Neuronal stem cell (in vitro differentiated cells): ENCODE data around the gene MUC5B.

Experiments
- DNase-seq: peaks from one replicate; pipeline ENCODE4 v3.0.0-alpha.2; 2013; ENCODE audit warnings: low spot score
- H2AFZ ChIP-seq: one replicate; pipeline ENCODE4 v1.6.1; 2013; ENCODE audit warnings: mild to moderate bottlenecking, low read length, inconsistent platforms
- H2AK5ac ChIP-seq: 2 replicates; pipeline ENCODE4 v1.6.1; 2013; ENCODE audit warnings: low read depth, mild to moderate bottlenecking, inconsistent platforms, low read length, moderate library complexity, mixed read lengths
- H2BK120ac ChIP-seq: 2 replicates; pipeline ENCODE4 v1.6.1; 2013; ENCODE audit warnings: low read depth, mild to moderate bottlenecking, inconsistent platforms, low read length, moderate library complexity, mixed read lengths
- H2BK12ac ChIP-seq: one replicate; pipeline ENCODE4 v1.6.1; 2013; ENCODE audit warnings: low read length, inconsistent platforms
- H2BK15ac ChIP-seq: 2 replicates; pipeline ENCODE4 v1.6.1; 2013; ENCODE audit warnings: mild to moderate bottlenecking, low read length, inconsistent platforms, mixed read lengths
- H2BK5ac ChIP-seq: one replicate; pipeline ENCODE4 v1.6.1; 2013; ENCODE audit warnings: inconsistent platforms, mild to moderate bottlenecking, low read length, moderate library complexity
- H3K14ac ChIP-seq: one replicate; pipeline ENCODE4 v1.6.1; 2013; ENCODE audit warnings: low read length, inconsistent platforms
- H3K18ac ChIP-seq: 2 replicates; pipeline ENCODE4 v1.6.1; 2013; ENCODE audit warnings: low read length, inconsistent platforms
- H3K23ac ChIP-seq: 2 replicates; pipeline ENCODE4 v1.6.1; 2013; ENCODE audit warnings: low read depth, mild to moderate bottlenecking, mixed read lengths, low read length, inconsistent platforms; ENCODE audit not compliant: poor library complexity
- H3K27ac ChIP-seq: replicated peaks from 3 replicates; pipeline ENCODE4 v1.5.1; 2013; ENCODE audit warnings: low read length, inconsistent platforms
- H3K27me3 ChIP-seq, 3 experiments: 2 replicates each; pipeline ENCODE4 v1.6.1; 2013; ENCODE audit warnings: low read length in 3 of 3, mild to moderate bottlenecking in 2 of 3, inconsistent platforms in 1 of 3, low read depth in 1 of 3, mixed read lengths in 1 of 3, moderate library complexity in 1 of 3; ENCODE audit not compliant: control insufficient read depth in 3 of 3, insufficient read depth in 3 of 3
- H3K36me3 ChIP-seq, 2 donors: replicated peaks in 1 of 2; 2 replicates each; pipeline ENCODE4 v1.6.1; 2013; ENCODE audit warnings: low read length in 2 of 2; ENCODE audit not compliant: control insufficient read depth in 2 of 2, insufficient read depth in 2 of 2
- H3K4ac ChIP-seq: 2 replicates; pipeline ENCODE4 v1.6.1; 2013; ENCODE audit warnings: inconsistent platforms, mild to moderate bottlenecking, low read length, moderate library complexity
- H3K4me1 ChIP-seq, 2 donors: 1 replicate in 1 of 2; 2 replicates in 1 of 2; pipeline ENCODE4 v1.6.1; 2013; ENCODE audit warnings: low read length in 2 of 2, low read depth in 1 of 2; ENCODE audit not compliant: control insufficient read depth in 2 of 2, insufficient read depth in 1 of 2
- H3K4me2 ChIP-seq: one replicate; pipeline ENCODE4 v1.6.1; 2013; ENCODE audit warnings: mild to moderate bottlenecking, low read length, inconsistent platforms; ENCODE audit not compliant: insufficient read depth, poor library complexity, severe bottlenecking
- H3K4me3 ChIP-seq, 2 donors: 2 replicates each; pipeline ENCODE4 v1.5.1; 2013; ENCODE audit warnings: low read length in 2 of 2, mild to moderate bottlenecking in 2 of 2, inconsistent platforms in 1 of 2, moderate library complexity in 1 of 2
- H3K79me1 ChIP-seq: one replicate; pipeline ENCODE4 v1.6.1; 2013; ENCODE audit warnings: low read depth, mild to moderate bottlenecking, inconsistent platforms, low read length, moderate library complexity
- H3K9ac ChIP-seq: one replicate; pipeline ENCODE4 v1.6.1; 2013; ENCODE audit warnings: mild to moderate bottlenecking, low read depth, low read length, inconsistent platforms; ENCODE audit not compliant: poor library complexity
- H3K9me3 ChIP-seq, 2 donors: replicated peaks in 1 of 2; 2 replicates each; pipeline versions ENCODE3 to v1.6.1; 2013; ENCODE audit warnings: low read length in 2 of 2, mild to moderate bottlenecking in 2 of 2, inconsistent platforms in 1 of 2, low read depth in 1 of 2, mixed read lengths in 1 of 2, moderate library complexity in 1 of 2; ENCODE audit not compliant: control insufficient read depth in 2 of 2, insufficient read depth in 1 of 2
- H4K8ac ChIP-seq: one replicate; pipeline ENCODE4 v1.6.1; 2013; ENCODE audit warnings: low read depth, mild to moderate bottlenecking, inconsistent platforms, low read length, moderate library complexity
- H4K91ac ChIP-seq: one replicate; pipeline ENCODE4 v1.6.1; 2013; ENCODE audit warnings: low read length, low read depth, mild to moderate bottlenecking, inconsistent platforms; ENCODE audit not compliant: poor library complexity
- WGBS, 2 donors: extraction: QIAGEN DNeasy Blood & Tissue Kit; methylation state at CpG; one replicate each; pipeline ENCODE4 v1.1.7; 2013; ENCODE audit warnings: missing lambda C conversion rate in 2 of 2, mixed read lengths in 1 of 2; ENCODE audit not compliant: insufficient read length in 2 of 2, insufficient replicate concordance in 1 of 2; ENCODE audit errors: extremely low coverage in 2 of 2; 5-methylcytosine and 5-hydroxymethylcytosine counted together

The MUC5B gene

DNA sequence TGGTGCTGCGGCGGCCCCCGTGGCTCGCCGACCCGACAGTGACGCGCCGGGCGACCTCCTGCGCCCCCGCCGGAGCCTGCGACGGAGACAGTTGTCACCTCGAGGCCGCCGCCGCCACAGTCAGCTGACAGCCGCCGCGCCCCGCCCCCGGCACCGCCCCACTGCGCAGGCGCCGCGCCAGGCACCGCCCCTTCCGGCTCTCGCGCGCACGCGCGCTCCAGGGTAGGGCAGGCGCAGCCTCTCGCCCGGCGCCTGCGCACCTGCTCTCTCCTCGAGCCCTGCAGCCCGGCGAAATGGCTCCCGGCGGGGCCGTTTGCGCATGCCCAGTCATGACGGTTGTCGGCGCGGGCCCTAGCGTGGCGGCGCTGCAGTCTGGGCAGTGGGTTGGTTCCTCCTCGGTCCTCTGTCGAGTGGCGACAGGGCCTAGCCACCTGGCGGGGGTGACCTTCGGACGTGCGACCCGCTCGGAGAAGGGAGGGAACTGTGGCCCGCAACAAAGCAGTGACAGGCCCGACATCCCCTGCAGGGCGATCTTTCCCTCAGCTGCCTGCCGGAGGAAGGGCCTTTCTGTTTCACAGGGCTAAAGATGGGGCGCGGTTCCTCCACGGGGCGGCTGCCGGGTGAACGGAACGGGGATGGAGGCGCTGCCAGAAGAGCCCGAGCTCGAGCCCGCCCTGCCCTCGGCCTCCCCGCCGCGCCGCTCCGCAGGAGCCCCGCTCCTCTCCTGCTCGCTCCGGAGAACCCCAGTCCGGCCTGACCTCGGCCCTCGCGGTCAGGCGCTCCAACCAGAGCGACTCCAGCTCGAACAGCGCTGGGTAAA lies 86.8 kb downstream of the MUC5B start, which contains the start of gene TOLLIP:
TSS of gene TOLLIP (minus strand) at position 135 of the 820 bp plus-strand sequence. CDS start at position 1, 134 bp downstream.
- Histone ChIP-seq H3K27me3 (no peaks in the 10 kb centered on the region), H4K8ac (peak within 1 kb of the TSS; percentile 93), H3K4me3 (peak within 1 kb of the TSS; percentile 81 to 94), H3K4ac (peak within 1 kb of the TSS; percentile 87), H3K4me1 (peaks cover 2 to 5% of the 10 kb centered on the region in 2 donors), H2AK5ac (peak within 1 kb of the TSS; percentile 96), H3K4me2 (peak within 1 kb of the TSS; percentile 82), H3K23ac (peak within 1 kb of the TSS; percentile 100), H3K27ac (peak within 1 kb of the TSS; percentile 72), H2BK5ac (peak within 1 kb of the TSS; percentile 61), H3K79me1 (peaks cover 22% of the 10 kb centered on the region), H3K36me3 (peaks cover 2 to 25% of the 10 kb centered on the region in 2 donors), H2BK12ac (no peak within 1 kb of the TSS), H2AFZ (peak within 1 kb of the TSS; percentile 88), H3K9ac (peak within 1 kb of the TSS; percentile 96), H3K9me3 (peaks cover 7 to 21% of the 10 kb centered on the region in 2 donors), H3K18ac (peak within 1 kb of the TSS; percentile 98), H3K14ac (peak within 1 kb of the TSS; percentile 87), H4K91ac (peak within 1 kb of the TSS; percentile 24), H2BK120ac (peak within 1 kb of the TSS; percentile 92), H2BK15ac (peak within 1 kb of the TSS; percentile 71)
- WGBS, 2 donors, result no CpG with 5 or more reads among the region's 97 CpGs
- peak; percentile 94 for DNase-seq

DNA sequence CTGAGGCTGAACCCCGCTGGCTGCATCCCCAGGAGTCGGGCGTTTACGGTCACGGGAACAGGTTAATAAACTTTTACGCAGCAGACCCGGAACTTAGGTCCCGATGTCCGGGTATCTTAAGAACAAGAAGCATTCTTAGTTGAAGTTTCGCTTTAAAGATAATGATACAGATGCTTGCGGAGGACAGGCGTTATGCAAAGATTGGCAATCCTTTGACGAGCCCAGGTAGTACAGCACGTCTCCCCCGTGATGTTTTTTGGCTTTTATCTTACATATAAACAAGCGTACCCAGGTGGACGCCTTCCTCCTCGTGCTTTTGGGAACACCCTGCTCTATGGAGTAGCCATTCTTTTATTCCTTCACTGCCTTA lies 87.4 kb downstream of the MUC5B start:
- Histone ChIP-seq H2BK120ac (peak overlapping the region; percentile 92), H3K18ac (peak overlapping the region; percentile 98), H3K4me1 (peaks cover 2 to 5% of the 10 kb centered on the region in 2 donors), H2AK5ac (peak overlapping the region; percentile 96), H2BK5ac (peak overlapping the region; percentile 61), H3K4me2 (peak overlapping the region; percentile 82), H3K4me3 (peak overlapping the region; percentile 78 to 81), H3K9ac (peak overlapping the region; percentile 96), H4K91ac (no peak overlapping the region), H2BK15ac (no peak overlapping the region), H3K23ac (no peak overlapping the region), H3K9me3 (peaks cover 7 to 21% of the 10 kb centered on the region in 2 donors), H2BK12ac (no peak overlapping the region), H3K79me1 (peaks cover 22% of the 10 kb centered on the region), H2AFZ (peak overlapping the region; percentile 88), H3K4ac (peak overlapping the region; percentile 87), H3K14ac (no peak overlapping the region), H3K27me3 (no peaks in the 10 kb centered on the region), H3K27ac (no peak overlapping the region), H4K8ac (no peak overlapping the region), H3K36me3 (peaks cover 2 to 21% of the 10 kb centered on the region in 2 donors)
- no CpG with 5 or more reads among the region's 18 CpGs for WGBS, 2 donors
- no peak for DNase-seq

DNA sequence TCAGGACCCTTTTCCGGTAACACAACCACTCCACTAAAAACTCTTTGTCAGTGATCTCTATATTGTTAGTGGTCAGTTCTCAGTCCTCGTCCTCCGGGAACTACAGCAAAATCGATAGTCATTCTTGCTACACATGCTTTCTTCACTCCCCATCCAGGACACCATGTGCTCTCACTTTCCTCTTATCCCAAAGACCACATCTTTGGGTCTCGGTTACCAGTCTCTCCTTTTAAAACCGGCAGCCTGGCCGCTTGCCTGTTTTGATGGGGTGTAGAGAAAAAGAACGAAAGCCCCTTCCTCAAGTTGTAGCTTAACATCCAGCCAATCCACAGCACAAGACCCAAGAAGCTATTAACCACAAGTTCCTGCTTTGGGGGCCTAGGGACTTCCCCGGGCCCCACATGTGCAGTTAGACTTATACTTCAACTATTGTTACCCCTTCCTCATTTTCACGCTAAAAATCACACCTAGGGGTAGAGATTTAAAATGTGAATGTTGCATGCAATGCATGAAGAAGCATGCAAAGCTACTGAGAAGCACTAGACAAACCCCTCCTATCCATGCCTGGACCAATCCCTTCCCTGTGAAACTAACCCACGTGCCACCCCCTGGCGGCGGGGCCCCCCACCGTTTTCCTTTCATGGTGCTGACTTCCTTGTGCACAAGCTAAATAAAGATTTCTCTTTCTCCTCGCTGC lies 88.1 kb downstream of the MUC5B start:
- H2AK5ac ChIP-seq, result no peak overlapping the region
- no peak overlapping the region for H3K4me2 ChIP-seq
- no peak overlapping the region for H3K27ac ChIP-seq
- H3K14ac ChIP-seq, result no peak overlapping the region
- H2BK120ac ChIP-seq, result no peak overlapping the region
- no peak overlapping the region for H3K23ac ChIP-seq
- H2AFZ ChIP-seq, result no peak overlapping the region
- H3K36me3 ChIP-seq, result peaks cover 2 to 16% of the 10 kb centered on the region in 2 donors
- H2BK15ac ChIP-seq, result no peak overlapping the region
- no peak overlapping the region for H2BK12ac ChIP-seq
- no peak overlapping the region for H4K91ac ChIP-seq
- no peak overlapping the region for H3K18ac ChIP-seq
- no peak overlapping the region for H3K4me3 ChIP-seq
- H3K9me3 ChIP-seq, result peaks cover 7 to 21% of the 10 kb centered on the region in 2 donors
- no peak for DNase-seq
- no peak overlapping the region for H4K8ac ChIP-seq
- WGBS, 2 donors, result no CpG with 5 or more reads among the region's 15 CpGs
- no peak overlapping the region for H3K9ac ChIP-seq
- no peak overlapping the region for H2BK5ac ChIP-seq
- H3K4ac ChIP-seq, result no peak overlapping the region
- H3K79me1 ChIP-seq, result peaks cover 22% of the 10 kb centered on the region
- peaks cover 2 to 5% of the 10 kb centered on the region in 2 donors for H3K4me1 ChIP-seq
- no peaks in the 10 kb centered on the region for H3K27me3 ChIP-seq
